ENCODE measurements around the gene DUSP28. TPM values are rescaled to one million over a fixed set of nuclear protein-coding genes. Genes with fewer than 3 reads are reported as not detected.

Gene DUSP28
- total and polyA plus RNA-seq, 2 of the 13 experiments (the other 11 are each of a cell fraction or from before 2014, with no cell fraction given), result 5.2 to 8.6 TPM

GRCh38 chr2:240579771-240580614, 19.8 kb downstream of the DUSP28 start (continued):
- 0 out of 2 replicates have a peak, but pooled peaks have one; percentile 75 for TF ChIP-seq ZNF710 (CRISPR knock-in tag; IDR thresholded peaks at IDR 0.05; ENCODE audit: borderline replicate concordance)
- TF ChIP-seq FOXM1 (CRISPR knock-in tag; IDR thresholded peaks at IDR 0.05), result no peak
- peak; percentile 93 for TF ChIP-seq ZNF574 (CRISPR knock-in tag; IDR thresholded peaks at IDR 0.05)
- TF ChIP-seq ZNF775 (CRISPR knock-in tag; IDR thresholded peaks at IDR 0.05; ENCODE audit: borderline replicate concordance), result no peak
- peak; percentile 66; the same call in 1 of the 2 replicates for TF ChIP-seq HOXA5 (CRISPR knock-in tag; IDR thresholded peaks at IDR 0.05)
- TF ChIP-seq SNAPC4 (CRISPR knock-in tag; IDR thresholded peaks at IDR 0.05), result 0 out of 2 replicates have a peak, but pooled peaks have one; percentile 59
- TF ChIP-seq ZNF577 (CRISPR knock-in tag; IDR thresholded peaks at IDR 0.05; ENCODE audit: borderline replicate concordance, low read depth), result no peak
- no peak; the same call in 1 of the 2 replicates for TF ChIP-seq FOXC1 (CRISPR knock-in tag; IDR thresholded peaks at IDR 0.05; ENCODE audit: borderline replicate concordance)
- peak; percentile 96 for TF ChIP-seq MXI1 (IDR thresholded peaks at IDR 0.05; ENCODE audit: borderline replicate concordance, low read depth, low read length)
- no peak for TF ChIP-seq KLF11 (CRISPR knock-in tag; IDR thresholded peaks at IDR 0.05)
- TF ChIP-seq FOXO1 (CRISPR knock-in tag; IDR thresholded peaks at IDR 0.05), result peak; percentile 56; the same call in 1 of the 2 replicates
- peak; percentile 79; the same call in 1 of the 2 replicates for TF ChIP-seq FOSL1 (CRISPR knock-in tag; IDR thresholded peaks at IDR 0.05; ENCODE audit: borderline replicate concordance)
- TF ChIP-seq CEBPZ (IDR thresholded peaks at IDR 0.05; ENCODE audit: low read length), result no peak
